ENCODE data around the gene JUP.

GRCh38 chr17:41760878-41761277 is 25.6 kb downstream of the JUP start:
- TF ChIP-seq POLR2AphosphoS5 (IDR thresholded peaks at IDR 0.05) (no peak), EP300 (IDR thresholded peaks at IDR 0.05) (no peak)
- TF ChIP-seq, protein P1, sequence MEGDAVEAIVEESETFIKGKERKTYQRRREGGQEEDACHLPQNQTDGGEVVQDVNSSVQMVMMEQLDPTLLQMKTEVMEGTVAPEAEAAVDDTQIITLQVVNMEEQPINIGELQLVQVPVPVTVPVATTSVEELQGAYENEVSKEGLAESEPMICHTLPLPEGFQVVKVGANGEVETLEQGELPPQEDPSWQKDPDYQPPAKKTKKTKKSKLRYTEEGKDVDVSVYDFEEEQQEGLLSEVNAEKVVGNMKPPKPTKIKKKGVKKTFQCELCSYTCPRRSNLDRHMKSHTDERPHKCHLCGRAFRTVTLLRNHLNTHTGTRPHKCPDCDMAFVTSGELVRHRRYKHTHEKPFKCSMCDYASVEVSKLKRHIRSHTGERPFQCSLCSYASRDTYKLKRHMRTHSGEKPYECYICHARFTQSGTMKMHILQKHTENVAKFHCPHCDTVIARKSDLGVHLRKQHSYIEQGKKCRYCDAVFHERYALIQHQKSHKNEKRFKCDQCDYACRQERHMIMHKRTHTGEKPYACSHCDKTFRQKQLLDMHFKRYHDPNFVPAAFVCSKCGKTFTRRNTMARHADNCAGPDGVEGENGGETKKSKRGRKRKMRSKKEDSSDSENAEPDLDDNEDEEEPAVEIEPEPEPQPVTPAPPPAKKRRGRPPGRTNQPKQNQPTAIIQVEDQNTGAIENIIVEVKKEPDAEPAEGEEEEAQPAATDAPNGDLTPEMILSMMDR (IDR thresholded peaks at IDR 0.05) = no peak
